GM19023 (cell line): ENCODE results near the gene COPRS.
"Not testable (repeated sequence)": the region's sequence is repeated elsewhere in the genome, so short reads cannot be mapped to it uniquely, and the experiment has no call there.

Experiments used
- ATAC-seq: cut with Tn5 transposase; IDR thresholded peaks from one replicate; pipeline ENCODE4 v1.9.1; 2021; ENCODE audit warnings: mild to moderate bottlenecking, moderate library complexity; ENCODE audit not compliant: unreplicated experiment

Gene COPRS

DNA sequence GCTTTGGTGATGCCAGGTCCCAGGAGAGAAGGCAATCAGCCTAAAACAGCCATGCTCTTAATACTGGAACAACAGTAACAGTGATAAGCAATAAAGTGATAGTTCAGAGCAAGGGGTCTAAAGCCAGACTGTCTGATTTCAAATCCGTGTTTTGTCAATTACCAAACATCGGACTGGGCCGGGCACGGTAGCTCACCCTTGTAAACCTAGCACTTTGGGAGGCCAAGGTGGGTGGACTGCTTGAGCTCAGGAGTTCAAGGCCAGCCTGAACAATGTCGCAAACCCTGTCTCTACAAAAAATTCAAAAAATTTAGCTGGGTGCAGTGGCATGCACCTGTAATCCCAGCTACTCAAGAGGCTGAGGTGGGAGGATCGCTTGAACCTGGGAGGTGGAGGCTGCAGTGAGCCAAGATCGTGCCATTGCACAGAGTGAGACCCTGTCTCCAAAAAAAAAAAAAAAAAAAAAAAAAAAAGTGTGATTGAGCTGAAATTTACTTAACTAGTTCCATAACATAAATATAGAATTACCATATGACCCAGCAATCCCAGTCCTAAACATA lies 5.1 kb downstream of the COPRS start:
- no peak for ATAC-seq

DNA sequence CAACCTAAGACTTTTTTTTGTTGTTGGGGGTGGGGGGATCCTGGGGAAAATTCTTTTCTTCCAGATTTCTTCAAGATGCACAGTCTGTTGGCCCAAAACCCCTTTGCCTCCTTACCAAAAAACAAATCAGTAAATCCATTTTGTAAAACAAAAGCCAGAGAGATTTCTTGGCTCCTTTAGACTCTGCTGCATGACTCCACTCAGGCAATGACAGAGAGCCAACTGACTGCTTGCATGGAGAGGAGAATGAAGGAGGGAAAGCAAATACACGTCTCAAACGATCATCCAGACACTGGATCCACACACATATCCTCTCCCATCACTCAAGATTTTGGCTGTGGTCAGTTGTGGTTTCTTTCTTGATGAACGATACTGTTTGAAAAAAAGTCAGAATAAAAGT lies 13.8 kb downstream of the COPRS start:
- no peak for ATAC-seq

DNA sequence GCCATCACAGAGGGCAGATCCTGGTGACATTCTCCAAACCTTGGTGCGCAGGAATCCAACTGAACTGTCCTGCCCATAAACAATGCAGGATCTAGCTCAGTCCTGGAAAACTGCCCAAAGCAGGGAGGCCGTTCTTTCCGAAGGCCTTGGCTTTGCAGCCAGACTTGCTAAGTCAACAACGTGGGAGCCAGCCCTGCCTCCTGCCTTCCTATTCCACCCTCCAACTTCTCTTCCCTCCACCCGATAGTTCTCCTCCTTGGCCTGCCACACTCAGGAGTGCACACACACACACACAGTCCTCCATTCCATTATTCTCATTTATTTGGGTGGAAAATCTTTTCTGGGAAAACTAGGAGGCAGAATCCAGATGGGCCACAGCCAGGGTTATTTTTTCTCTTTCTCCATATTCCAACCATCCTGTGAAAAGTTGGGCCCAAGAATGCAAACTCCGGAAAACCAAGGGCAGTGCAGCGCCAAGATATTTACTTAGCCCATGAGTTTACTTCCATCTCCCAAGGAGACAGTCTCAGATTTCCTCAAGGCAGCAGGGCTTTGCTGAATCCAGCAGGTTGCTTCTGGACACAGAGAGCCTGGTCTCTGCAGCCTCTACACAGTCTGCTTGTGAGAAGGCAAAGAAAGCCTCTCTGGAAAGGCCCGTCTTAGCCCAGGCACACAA lies 15.8 kb downstream of the COPRS start:
- ATAC-seq: no peak

DNA sequence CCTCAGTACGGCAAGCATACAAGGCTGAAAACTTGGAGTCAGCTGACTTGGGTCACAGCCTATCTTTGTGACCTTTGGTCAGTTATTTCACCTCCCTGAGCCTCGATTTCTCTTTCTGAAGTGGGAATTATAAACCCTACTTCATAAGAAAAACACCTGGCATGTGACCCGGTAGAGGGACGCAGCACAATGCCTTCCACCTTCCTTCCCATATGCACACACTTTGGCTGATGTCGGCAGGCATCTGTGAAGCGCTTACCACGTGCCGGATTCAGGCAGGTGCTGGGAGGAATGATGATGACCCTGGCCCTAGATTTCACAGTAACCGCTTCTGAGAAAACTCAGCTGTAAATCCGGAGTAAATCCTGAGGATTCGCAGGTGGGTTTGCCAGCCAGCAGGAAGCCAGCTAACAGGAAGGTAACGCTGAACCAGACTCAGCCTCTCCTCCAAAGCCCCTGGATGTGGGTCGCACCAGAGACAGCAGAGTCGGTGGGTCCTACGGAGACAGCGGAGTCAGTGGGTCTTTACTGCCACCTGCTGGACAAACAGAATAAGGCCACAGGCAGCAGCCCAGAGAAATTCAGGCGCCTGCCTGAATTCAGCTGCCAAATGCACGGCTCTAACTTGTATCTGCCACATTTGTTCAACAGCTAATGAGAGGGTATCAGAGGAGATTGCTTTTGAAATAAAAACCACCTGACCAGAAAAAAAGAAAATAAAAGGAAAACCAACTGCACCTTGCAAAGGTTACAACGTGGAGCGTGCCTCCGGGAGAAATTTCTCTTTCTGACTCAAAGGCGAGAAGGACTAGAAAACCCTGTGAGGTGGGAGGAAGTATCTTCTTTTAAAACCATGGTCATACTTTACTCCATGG lies 16.6 kb downstream of the COPRS start:
- ATAC-seq: no peak

DNA sequence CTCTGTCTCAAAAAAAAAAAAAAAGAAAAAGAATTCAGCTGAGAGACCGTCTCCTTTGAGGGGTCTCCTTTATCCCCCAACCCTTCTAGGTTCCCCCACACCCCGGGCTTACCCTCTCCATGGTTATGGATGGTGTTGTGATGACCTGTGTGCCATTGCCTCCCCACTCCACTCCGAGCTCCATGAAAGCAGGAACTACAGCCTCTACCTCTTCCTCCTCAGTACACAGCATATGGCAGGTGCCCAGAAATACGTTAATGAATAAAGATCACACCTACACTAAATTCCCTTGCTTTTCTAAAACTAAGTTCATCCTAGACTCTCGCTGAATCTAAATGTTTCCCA lies 17.2 kb downstream of the COPRS start:
- no peak for ATAC-seq

DNA sequence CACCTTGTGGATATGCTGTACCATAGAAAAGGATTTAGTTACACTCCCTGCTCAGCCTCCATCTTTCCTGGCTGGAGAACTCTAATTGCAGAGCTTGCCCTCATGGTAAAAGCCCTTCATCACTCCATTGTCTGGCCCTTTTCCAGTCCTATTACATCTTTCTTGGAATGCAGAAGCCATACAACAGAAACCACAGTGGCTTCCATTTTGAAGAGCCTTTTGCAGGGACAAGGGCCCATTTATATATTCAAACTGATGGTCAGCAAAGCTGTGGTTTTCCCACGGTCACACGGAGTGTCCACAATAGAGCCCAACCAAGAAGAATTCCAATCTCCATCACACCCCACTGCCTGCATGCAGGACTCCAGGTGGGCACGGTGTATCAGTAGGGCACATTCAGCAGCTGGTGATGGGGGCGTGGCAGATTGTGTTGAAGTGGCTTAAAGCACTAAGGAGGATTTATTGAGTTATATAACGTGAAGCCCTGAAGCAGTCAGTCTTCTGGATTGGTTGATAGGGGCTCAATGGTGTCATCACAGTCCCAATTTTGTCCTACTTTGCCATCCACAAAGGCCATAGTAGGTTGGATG lies 20.3 kb downstream of the COPRS start:
- ATAC-seq: no peak

DNA sequence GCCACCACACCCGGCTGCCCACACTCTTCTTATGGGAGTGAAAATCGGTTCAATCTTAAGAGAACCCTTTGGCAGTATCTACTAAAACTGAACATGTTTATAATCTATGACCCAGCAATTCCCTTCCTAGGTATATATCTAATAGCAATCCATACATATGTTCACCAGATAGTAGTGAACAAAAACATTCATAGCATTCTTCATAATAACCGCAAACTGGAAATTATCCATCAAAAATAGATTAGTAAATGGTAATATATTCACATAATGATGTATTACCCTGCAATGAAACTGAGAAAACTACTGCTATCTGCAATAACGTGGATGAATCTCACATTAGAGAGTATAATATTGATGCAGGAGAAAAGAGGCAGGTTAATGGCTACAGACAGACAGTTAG lies 23.1 kb downstream of the COPRS start:
- ATAC-seq: no peak

DNA sequence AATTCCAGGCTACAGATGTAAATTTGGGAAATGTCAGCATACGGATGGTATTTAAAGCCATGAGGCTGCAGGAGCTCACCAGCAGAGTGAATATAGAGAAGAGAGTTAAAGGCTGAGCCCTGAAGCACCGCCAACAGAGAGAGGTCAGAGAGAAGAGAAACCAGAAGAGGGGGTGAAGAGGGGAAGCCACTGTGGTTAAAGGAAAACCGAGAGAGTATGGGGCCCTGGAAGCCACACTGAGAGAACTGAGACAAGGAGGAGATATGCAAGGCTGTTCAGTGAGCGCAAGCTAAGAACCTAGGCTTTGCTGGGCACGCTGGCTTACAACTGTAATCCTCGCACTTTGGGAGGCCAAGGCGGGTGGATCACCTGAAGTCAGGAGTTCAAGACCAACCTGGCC lies 24.6 kb downstream of the COPRS start:
- no peak for ATAC-seq

DNA sequence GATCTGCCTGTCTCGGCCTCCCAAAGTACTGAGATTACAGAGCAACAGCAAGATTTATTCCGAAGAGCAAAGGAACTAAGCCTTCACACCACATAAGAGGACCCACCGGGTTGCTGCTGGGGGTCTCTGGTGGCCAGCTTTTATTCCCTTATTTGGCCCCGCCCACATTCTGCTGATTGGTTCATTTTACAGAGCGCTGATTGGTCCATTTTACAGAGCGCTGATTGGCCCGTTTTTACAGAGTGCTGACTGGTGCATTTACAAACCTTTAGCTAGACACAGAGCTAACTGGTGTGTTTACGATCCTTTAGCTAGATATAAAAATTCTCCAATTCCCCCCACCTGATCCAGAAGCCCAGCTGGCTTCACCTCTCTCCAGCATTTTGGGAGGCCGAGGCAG lies 26.3 kb downstream of the COPRS start:
- no peak for ATAC-seq

DNA sequence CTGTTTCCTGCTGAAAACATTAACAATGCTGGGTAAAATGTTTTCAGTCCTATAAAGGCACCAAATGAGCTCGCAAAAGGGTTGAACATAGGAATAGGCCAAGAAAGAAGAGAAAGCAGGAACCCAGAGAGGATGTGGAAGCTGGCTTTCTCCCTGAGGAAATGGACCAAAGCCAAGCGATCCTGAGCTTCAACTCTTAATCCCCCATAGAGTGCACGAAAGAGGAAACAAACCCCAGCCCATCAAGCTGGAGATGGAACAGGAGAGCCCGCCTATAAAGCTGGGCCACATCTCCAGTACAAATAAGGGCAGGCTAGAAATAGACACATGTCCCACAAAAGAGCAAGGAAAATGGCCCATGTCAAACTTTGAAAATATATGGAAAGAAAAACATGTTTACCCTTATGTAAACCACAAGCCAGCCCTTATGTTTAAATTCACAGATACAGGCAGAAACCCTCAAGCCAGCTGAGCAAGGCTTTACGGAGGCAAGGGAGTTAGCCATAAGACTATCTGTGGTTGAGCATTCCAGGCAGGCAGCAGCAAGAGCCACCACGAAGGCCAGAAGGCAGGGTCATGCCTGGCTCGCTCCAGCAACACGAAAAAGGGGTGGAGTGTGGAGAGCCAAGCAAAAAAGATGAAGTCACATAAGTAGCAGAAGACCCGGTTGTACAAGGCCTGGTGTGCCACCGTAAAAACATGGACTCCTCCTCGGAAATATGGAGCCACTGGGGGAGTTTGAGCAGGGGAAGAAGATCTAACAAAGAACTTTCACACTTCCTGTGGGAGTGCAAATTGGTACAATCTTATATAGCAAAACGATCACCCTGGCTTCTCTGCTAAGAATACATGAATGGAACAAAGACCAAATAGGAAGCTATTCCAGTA lies 27.8 kb downstream of the COPRS start:
- ATAC-seq: no peak

DNA sequence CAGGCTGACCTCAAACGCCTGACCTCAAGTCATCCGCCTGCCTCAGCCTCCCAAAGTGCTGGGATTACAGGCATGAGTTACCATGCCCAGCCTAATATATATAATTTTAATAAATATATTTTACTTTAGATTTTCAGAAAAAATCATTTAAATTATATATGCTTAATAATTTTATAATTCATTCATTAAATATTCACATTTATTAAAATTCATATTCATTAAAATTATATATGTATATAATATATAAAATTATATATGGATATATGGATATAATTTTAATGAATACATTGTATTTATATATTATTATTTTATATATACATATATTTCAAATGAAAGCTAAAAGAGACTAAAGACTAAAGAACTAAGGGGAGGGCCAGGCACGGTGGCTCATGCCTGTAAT lies 29.4 kb downstream of the COPRS start:
- no peak for ATAC-seq

DNA sequence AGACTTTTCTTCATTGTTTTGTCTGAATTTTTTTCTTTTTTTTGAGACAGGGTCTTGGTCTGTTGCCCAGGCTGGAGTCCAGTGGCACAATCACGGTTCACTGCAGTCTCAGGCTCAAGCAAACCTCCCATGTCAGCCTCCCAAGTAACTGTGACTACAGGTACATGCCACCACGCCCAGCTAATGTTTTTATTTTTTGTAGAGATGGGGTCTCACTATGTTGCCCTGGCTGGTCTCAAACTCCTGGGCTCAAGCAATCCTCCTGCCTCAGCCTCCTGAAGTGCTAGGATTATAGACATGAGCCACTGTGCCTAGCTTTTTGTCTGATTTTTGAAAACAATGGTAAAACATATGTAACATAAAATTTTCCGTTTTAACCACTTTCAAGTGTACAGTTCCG lies 30.1 kb downstream of the COPRS start:
- ATAC-seq: not testable (repeated sequence)

DNA sequence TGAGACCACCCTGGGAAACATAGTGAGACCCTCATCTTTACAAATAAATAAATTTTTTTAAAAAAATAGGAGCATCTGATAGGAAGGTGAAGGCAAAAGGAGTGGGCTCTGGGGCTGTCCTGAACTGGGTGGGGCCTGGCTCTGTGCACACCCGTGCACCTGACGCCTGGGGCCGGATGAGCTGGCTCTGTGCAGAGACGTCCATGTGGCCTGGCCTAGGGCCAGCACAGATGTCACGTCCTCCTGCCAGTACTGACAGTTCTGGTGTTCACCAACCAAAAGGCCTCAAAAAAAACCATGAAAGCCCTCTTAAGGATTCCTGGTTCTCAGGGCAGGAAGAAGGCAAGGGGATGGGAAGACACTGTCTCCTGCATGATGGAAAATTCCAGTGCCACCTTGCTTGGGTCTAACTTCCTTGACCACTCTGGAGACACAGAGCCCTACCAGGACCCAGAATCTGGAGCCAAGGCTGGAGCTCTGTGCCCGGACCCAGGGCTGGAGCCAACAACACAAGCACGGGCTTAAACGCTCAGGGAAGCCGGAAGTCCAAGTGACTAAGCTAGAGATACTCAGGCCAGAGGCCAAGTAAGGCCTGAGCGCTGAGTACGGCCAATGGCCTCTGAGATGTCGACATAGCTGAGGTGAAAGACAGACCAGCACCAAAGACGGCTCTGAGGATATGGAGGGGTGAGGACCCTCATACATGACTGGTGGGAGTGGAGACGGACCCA lies 32.9 kb downstream of the COPRS start:
- ATAC-seq: no peak

DNA sequence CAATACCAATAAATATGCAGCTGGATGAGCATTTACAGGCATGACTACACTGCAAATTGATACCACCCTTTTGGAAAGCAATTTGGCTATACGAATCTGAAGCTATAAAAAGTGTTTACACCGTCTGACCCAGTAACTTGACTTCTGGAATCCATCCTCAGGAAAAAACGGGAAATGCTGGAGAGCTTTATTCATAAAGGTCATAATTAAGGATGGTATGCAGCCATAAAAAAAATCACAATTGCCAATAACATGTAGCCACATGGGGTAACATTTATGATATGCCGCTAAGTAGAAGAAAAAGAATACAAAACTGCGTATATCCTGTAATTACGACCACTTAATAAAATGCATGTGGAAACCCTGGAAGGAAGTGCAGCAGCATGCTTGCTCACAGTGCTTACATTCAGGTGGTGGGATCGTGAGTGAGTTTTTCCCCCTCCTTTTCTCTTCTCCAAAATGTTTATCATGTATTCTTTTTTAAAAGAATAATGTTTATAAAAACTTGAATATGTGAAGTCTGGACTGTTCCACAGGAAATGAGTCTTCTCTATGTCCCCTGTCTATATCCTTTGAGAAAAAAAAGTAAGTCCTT lies 34.2 kb downstream of the COPRS start:
- no peak for ATAC-seq

DNA sequence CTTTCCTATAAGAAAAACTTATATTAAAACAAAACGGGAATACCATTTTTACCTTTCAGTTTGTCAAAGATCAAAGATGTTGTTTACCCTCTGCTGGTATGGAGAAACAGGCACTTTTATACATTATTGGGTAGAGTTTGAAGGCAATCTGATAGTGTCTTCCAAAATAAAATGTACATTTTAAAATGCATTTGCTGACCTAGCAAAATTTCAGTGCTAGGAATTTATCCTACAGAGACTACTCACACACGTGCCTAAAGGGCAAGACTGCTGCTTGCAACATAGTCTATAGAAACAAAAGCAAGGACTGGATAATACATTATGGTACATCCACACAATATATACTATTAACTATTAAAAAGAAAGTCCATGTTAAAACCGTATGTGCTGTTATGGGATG lies 36.0 kb downstream of the COPRS start:
- ATAC-seq: no peak

DNA sequence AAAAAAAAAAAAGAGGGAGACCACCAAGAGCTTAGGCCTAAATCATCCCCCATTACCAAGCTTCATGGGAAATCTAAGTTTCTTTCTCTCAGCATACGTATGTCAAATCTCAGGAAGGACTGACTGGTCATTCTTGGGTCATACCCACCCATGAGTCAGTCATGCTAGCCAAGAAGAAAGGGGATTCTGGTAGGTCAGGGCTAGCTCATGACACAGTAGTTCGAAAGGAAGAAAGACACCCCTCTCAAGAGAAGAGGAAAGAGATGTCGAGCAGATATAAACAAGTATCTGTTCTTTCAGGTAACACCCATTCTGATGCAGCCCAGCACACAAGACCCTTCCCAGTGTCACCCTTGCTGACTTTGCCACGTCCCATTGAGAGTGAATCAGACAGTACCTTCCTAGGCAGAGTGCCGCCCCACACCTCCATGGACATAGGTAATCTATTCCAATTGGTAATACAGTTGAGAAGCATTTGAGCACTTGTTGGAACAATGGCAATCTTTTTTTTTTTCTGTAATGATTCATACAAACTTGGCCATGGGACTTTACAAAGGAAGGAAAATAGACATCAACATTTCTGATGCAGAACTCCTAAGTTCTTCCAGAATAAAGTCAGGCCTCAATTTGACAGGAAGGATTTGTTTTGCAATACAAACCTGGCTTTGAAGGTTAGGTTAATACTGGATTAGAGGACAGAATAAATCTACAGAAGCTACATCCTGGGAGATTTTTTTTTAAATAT lies 38.2 kb downstream of the COPRS start:
- no peak for ATAC-seq

DNA sequence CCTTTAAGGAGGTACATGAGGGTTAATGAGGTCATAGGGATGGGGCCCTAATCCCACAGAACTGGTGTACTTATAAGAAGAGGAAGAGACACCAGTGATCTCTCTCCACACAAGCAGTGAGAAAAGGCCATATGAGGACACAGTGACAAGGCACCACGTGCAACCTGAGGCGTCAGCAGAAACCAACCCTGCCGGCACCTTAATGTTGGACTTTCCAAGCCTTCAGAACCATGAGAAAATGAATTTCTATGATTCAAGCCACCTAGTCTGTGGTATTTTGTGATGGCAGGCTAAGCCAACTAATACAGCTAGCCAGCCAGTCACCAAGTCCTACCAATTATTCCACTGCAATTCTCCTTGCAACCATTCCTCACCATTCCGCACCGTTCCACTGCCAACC lies 39.5 kb downstream of the COPRS start:
- ATAC-seq: no peak

DNA sequence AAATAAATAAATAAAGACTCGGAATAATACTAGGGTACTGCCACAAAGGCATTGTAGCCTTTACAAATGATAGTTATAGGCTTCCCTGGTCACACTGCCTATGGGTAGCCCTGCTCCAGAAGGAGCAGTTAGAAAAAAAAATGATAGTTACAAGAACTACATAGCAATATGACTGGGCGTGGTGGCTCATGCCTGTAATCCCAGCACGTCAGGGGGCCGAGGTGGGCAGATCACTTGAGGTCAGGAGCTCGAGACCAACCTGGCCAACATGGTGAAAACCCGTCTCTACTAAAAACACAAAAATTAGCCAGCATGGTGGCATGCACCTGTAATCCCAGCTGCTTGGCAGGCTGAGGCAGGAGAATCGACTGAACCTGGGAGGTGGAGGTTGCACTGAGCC lies 40.2 kb downstream of the COPRS start:
- not testable (repeated sequence) for ATAC-seq

DNA sequence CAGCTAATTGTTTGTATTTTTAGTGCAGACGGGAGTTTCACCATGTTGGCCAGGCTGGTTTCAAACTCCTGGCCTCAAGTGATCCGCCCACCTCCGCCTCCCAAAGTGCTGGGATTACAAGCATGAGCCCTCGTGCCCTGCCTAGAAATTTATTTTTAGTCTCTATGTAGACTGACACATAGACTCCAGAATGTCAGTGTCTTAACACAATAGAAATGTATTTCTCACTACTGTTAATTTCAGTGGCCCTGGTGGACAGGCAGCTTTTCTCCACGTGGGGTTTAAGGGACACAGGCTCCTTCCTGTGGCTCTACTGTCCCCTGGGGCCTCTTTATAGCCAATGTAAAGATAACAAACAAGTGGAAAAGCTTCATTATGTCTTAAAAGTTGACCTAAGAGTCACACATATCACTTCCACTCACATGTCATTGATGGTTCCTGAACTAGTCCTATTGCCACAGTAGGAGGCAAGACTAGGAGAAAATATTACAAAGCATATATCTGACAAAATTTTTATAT lies 43.8 kb downstream of the COPRS start:
- ATAC-seq: no peak
